ENCODE data around the gene HAND2. TPM values are rescaled to one million over a fixed set of nuclear protein-coding genes. Genes with fewer than 3 reads are reported as not detected.

Gene HAND2
- total RNA-seq, 1 donor = 1.8 TPM

DNA sequence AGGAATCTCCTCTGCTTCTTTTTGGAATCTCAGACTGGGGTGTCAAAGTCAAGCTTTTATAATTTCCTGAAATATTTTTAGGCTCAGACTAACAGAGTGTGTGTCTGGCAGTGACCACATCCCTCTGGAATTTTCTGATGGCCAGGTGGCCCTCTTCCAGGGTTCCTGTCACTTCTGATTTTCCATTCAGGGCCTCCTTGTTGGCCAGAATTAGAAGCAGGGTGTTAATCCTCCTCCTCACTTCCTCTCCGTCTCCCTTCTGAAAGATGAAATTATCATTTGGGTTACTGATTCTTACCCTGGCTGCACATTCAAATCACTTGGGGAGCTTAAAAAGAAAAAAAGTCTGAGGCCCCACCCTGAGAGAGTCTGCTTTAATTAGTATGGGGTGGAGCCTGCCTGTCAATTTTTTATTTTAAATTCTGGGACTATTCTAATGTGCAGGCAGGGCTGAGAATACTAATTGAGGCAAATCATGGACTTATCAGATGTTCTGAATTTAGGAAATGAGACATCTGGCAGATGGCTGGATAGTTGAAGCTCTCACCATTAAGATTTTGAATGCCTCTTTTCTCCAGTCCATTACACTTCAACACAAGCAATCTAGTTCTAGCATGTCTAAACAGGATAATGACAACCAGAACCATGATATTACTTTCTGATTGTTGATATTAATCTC lies 43.2 kb downstream of the HAND2 start:
- H3K79me2 ChIP-seq (ENCODE audit: insufficient read depth, low read length) = no peaks in the 10 kb centered on the region
- H2AFZ ChIP-seq (ENCODE audit: low read length) = no peak overlapping the region
- no peak overlapping the region for H3K27ac ChIP-seq (ENCODE audit: low read depth, low read length)
- no peaks in the 10 kb centered on the region for H3K9me3 ChIP-seq (ENCODE audit: low read depth, low read length)
- H3K4me2 ChIP-seq (ENCODE audit: insufficient read depth, low read length) = no peak overlapping the region
- no peak overlapping the region for H3K4me3 ChIP-seq (ENCODE audit: insufficient read depth, low read length)
- H3K4me1 ChIP-seq (ENCODE audit: insufficient read depth, low read length) = peaks cover 46% of the 10 kb centered on the region
- H3K36me3 ChIP-seq (ENCODE audit: insufficient read depth, low read length) = no peaks in the 10 kb centered on the region
- no peak for DNase-seq (ENCODE audit: insufficient read length, low spot score, missing footprints)
- TF ChIP-seq, protein P1, sequence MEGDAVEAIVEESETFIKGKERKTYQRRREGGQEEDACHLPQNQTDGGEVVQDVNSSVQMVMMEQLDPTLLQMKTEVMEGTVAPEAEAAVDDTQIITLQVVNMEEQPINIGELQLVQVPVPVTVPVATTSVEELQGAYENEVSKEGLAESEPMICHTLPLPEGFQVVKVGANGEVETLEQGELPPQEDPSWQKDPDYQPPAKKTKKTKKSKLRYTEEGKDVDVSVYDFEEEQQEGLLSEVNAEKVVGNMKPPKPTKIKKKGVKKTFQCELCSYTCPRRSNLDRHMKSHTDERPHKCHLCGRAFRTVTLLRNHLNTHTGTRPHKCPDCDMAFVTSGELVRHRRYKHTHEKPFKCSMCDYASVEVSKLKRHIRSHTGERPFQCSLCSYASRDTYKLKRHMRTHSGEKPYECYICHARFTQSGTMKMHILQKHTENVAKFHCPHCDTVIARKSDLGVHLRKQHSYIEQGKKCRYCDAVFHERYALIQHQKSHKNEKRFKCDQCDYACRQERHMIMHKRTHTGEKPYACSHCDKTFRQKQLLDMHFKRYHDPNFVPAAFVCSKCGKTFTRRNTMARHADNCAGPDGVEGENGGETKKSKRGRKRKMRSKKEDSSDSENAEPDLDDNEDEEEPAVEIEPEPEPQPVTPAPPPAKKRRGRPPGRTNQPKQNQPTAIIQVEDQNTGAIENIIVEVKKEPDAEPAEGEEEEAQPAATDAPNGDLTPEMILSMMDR (IDR thresholded peaks at IDR 0.05; ENCODE audit: extremely low read depth, low read depth, low read length) = no peak
- H4K20me1 ChIP-seq (ENCODE audit: insufficient read depth, low read length) = no peaks in the 10 kb centered on the region
- H3K27me3 ChIP-seq (ENCODE audit: insufficient read depth, low read length) = no peaks in the 10 kb centered on the region

DNA sequence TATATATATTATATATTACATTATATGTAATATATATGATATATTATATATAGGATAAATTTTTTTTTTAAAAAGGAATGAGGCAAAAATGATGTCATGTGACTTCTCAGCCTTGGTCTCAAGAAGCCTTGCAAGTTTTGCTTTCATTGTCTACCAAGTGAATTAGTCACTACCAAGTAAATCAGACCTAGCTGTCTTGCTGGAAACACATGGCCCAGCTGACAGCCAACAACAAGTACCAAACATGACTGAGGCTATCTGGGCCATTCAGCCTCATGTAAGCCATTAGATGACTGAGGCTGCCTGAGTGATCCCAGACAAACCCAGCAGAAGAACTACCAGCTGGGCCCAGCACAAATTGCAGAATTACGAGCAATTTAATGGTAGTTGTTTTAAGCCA lies 44.9 kb downstream of the HAND2 start:
- Histone ChIP-seq H3K79me2 (ENCODE audit: insufficient read depth, low read length) (no peaks in the 10 kb centered on the region), H3K4me3 (ENCODE audit: insufficient read depth, low read length) (no peak overlapping the region), H3K27me3 (ENCODE audit: insufficient read depth, low read length) (no peaks in the 10 kb centered on the region), H2AFZ (ENCODE audit: low read length) (no peak overlapping the region), H3K36me3 (ENCODE audit: insufficient read depth, low read length) (no peaks in the 10 kb centered on the region), H3K4me1 (ENCODE audit: insufficient read depth, low read length) (peaks cover 31% of the 10 kb centered on the region), H3K4me2 (ENCODE audit: insufficient read depth, low read length) (no peak overlapping the region), H4K20me1 (ENCODE audit: insufficient read depth, low read length) (no peaks in the 10 kb centered on the region), H3K9me3 (ENCODE audit: low read depth, low read length) (no peaks in the 10 kb centered on the region), H3K27ac (ENCODE audit: low read depth, low read length) (no peak overlapping the region)
- TF ChIP-seq, protein P1 (IDR thresholded peaks at IDR 0.05; ENCODE audit: extremely low read depth, low read depth, low read length) = no peak
- DNase-seq (ENCODE audit: insufficient read length, low spot score, missing footprints) = no peak

DNA sequence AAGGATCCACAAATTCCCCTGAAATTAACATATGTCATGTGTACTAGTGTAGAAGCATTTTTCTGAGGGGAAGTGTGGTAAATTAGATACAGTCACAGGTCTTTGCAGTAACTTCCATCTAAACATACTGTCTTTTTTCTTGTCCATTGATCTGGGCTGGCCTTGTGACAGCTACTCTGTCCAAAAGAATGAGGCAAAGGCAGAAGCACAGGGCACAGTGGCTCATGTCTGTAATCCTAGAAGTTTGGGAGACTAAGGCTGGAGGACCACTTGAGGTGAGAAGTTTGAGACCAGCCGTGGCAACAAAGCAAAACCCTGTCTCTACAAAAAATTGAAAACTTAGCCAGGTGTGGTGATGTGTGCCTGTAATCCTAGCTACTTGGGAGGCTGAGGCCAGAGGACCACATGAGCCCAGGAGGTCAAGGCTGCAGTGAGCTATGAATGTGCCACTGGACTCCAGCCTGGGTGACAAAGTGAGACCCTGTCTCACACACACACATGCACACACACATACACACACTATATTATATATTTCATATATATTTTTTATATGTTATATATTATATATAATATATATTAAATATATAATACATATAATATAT lies 47.6 kb downstream of the HAND2 start:
- Histone ChIP-seq H3K36me3 (ENCODE audit: insufficient read depth, low read length) (no peaks in the 10 kb centered on the region), H3K27ac (ENCODE audit: low read depth, low read length) (no peak overlapping the region), H3K4me3 (ENCODE audit: insufficient read depth, low read length) (no peak overlapping the region), H4K20me1 (ENCODE audit: insufficient read depth, low read length) (no peaks in the 10 kb centered on the region), H3K27me3 (ENCODE audit: insufficient read depth, low read length) (no peaks in the 10 kb centered on the region), H3K9me3 (ENCODE audit: low read depth, low read length) (no peaks in the 10 kb centered on the region), H2AFZ (ENCODE audit: low read length) (no peak overlapping the region), H3K4me2 (ENCODE audit: insufficient read depth, low read length) (no peak overlapping the region), H3K79me2 (ENCODE audit: insufficient read depth, low read length) (no peaks in the 10 kb centered on the region), H3K4me1 (ENCODE audit: insufficient read depth, low read length) (peaks cover 30% of the 10 kb centered on the region)
- TF ChIP-seq, protein P1 (IDR thresholded peaks at IDR 0.05; ENCODE audit: extremely low read depth, low read depth, low read length) = no peak
- no peak for DNase-seq (ENCODE audit: insufficient read length, low spot score, missing footprints)

DNA sequence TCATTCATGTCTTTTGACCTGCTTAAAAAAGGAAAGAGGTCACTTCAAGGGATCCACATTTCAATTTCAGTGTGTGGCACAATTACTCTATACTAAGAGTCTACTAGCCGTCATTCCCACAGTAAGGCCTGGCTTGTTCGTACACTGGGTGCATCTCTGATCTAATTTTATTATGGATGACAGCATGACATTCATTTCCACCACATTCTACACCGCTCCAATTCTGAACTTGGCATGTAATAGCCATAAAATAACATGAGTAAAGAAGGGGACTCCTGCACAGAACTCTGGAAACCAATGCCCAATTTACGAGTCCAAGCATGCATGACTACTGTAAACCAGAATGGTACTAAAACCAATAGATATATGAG lies 51.1 kb downstream of the HAND2 start:
- H3K4me3 ChIP-seq (ENCODE audit: insufficient read depth, low read length) = peak overlapping the region; percentile 17
- H3K4me1 ChIP-seq (ENCODE audit: insufficient read depth, low read length) = peaks cover 27% of the 10 kb centered on the region
- no peaks in the 10 kb centered on the region for H3K9me3 ChIP-seq (ENCODE audit: low read depth, low read length)
- H3K36me3 ChIP-seq (ENCODE audit: insufficient read depth, low read length) = no peaks in the 10 kb centered on the region
- no peaks in the 10 kb centered on the region for H3K79me2 ChIP-seq (ENCODE audit: insufficient read depth, low read length)
- no peaks in the 10 kb centered on the region for H3K27me3 ChIP-seq (ENCODE audit: insufficient read depth, low read length)
- peak overlapping the region; percentile 55 for H2AFZ ChIP-seq (ENCODE audit: low read length)
- DNase-seq (ENCODE audit: insufficient read length, low spot score, missing footprints) = no peak
- TF ChIP-seq, protein P1 (IDR thresholded peaks at IDR 0.05; ENCODE audit: extremely low read depth, low read depth, low read length) = no peak
- peak overlapping the region; percentile 73 for H3K4me2 ChIP-seq (ENCODE audit: insufficient read depth, low read length)
- peak overlapping the region; percentile 76 for H3K27ac ChIP-seq (ENCODE audit: low read depth, low read length)
- H4K20me1 ChIP-seq (ENCODE audit: insufficient read depth, low read length) = no peaks in the 10 kb centered on the region
